Measurements from ENCODE around the gene SURF2. TPM values are rescaled to one million over a fixed set of nuclear protein-coding genes. Genes with fewer than 3 reads are reported as not detected.

Gene SURF2
- total and polyA plus RNA-seq, 4 experiments from 2014 or later, result 19.5 to 46.7 (median 24.8) TPM

- no peak overlapping the region for H3K4me3 ChIP-seq (ENCODE audit: low read length in 2 of 2)
- H3K36me3 ChIP-seq (ENCODE audit: insufficient read depth, low read length), result peaks cover 43% of the 10 kb centered on the region
- POLR2A ChIA-PET (ENCODE audit: partially characterized antibody), result interaction anchor here (1.0 to 18.1 kb wide), 2 partner anchors 18 to 163 kb away, joined by 3 to 437 read pairs; partner anchors contain the start of genes STKLD1 and SURF4
- Mint-ChIP-seq H3K4me1 (peaks cover 20 to 56% (median 35%) of the 10 kb centered on the region in 4 donors), H3K36me3 (peaks cover 33 to 59% of the 10 kb centered on the region in 2 donors), H3K27ac (peak overlapping the region in 3 of 7 donors; percentile 10 to 92 (median 80)), H3K27me3 (no peaks in the 10 kb centered on the region), H3K9me3 (no peaks in the 10 kb centered on the region), H3K4me3 (peak overlapping the region in 2 of 8 donors; percentile 10 to 39)
- DNase-seq, result peak in 1 of 5 donors; percentile 22
- intact Hi-C loops (cut with micrococcal nuclease), result no loop called here
- H3K4me1 ChIP-seq (ENCODE audit: insufficient read depth, low read length), result peaks cover 39% of the 10 kb centered on the region
- no peak overlapping the region for H3K27ac ChIP-seq (ENCODE audit: low read depth, low read length)
- no peaks in the 10 kb centered on the region for H3K9me3 ChIP-seq (ENCODE audit: control insufficient read depth in 1 of 2, low read length in 2 of 2)
- H3K27me3 ChIP-seq (ENCODE audit: insufficient read depth, low read length), result no peaks in the 10 kb centered on the region
- CTCF ChIA-PET (ENCODE audit: partially characterized antibody), result interaction anchor here (2.7 kb wide), 1 partner anchor 18 kb away, joined by 15 read pairs; no protein-coding TSS in a partner anchor
Measured at GRCh38 chr9:133352635-133353340, 3.6 kb upstream of the SURF2 start.

DNA sequence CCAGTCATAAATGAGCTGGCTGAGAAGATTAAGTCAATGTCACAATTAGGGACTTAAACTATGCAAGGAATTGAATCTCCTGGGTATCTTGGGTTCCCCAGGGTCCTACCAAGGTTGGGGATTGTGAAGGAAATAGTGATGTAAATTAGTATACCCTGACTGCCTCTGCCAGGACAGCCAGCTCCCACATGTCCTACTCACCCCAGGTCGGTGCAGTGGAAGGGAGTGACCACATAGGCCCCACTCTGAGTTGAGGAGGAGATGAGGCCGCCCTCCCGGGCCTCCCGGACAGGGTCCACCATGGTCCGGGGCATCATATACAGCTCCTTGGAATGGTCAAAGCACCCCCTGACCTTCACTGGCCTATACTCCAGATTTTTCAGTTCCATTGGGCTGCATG is 2.8 kb upstream of the SURF2 start:
- no peaks in the 10 kb centered on the region for H3K9me3 Mint-ChIP-seq
- ChIA-PET CTCF (ENCODE audit: partially characterized antibody) (no interaction called here), POLR2A (ENCODE audit: partially characterized antibody) (interaction anchor here (18.1 kb wide), 1 partner anchor 17 kb away, joined by 437 read pairs; the partner anchor contains the start of genes STKLD1 and SURF4)

GRCh38 chr9:133354766-133355165 is 1.6 kb upstream of the SURF2 start:
- H3K27ac Mint-ChIP-seq, result peak overlapping the region in 6 of 7 donors; percentile 12 to 93 (median 92)
- peak overlapping the region; percentile 76 for H3K27ac ChIP-seq (ENCODE audit: low read depth, low read length)
- POLR2A ChIA-PET (ENCODE audit: partially characterized antibody), result interaction anchor here (1.4 to 18.1 kb wide), 4 partner anchors 7 to 206 kb away, joined by 4 to 437 read pairs (median 27); partner anchors contain the start of genes MED22, REXO4, RPL7A and STKLD1
- peaks cover 0 to 1% (median 0%) of the 10 kb centered on the region in 8 donors for H3K9me3 Mint-ChIP-seq
- peaks cover 15 to 51% (median 30%) of the 10 kb centered on the region in 4 donors for H3K4me1 Mint-ChIP-seq
- no peak overlapping the region for H3K4me3 ChIP-seq (ENCODE audit: low read length in 2 of 2)
- CTCF ChIA-PET (ENCODE audit: partially characterized antibody), result interaction anchor here (1.1 to 3.9 kb wide), 3 partner anchors 11 to 18 kb away, joined by 3 to 51 read pairs (median 3); no protein-coding TSS in a partner anchor
- H3K27me3 Mint-ChIP-seq, result no peaks in the 10 kb centered on the region
- peaks cover 17 to 53% of the 10 kb centered on the region in 2 donors for H3K36me3 Mint-ChIP-seq
- peak in 1 of 5 donors; percentile 5 for DNase-seq
- peaks cover 44% of the 10 kb centered on the region for H3K36me3 ChIP-seq (ENCODE audit: insufficient read depth, low read length)
- H3K4me1 ChIP-seq (ENCODE audit: insufficient read depth, low read length), result peaks cover 38% of the 10 kb centered on the region
- no peaks in the 10 kb centered on the region for H3K9me3 ChIP-seq (ENCODE audit: control insufficient read depth in 1 of 2, low read length in 2 of 2)
- intact Hi-C loops (cut with micrococcal nuclease), result loop anchor here (5.0 kb wide), 1 partner anchor 123 kb away; the partner anchor contains the start of gene SLC2A6
- no peaks in the 10 kb centered on the region for H3K27me3 ChIP-seq (ENCODE audit: insufficient read depth, low read length)
- peak overlapping the region; percentile 23 to 92 (median 86) for H3K4me3 Mint-ChIP-seq

More for the DNA sequence above, 2.8 kb upstream of the SURF2 start:
- H3K27me3 ChIP-seq (ENCODE audit: insufficient read depth, low read length), result no peaks in the 10 kb centered on the region
- peaks cover 46% of the 10 kb centered on the region for H3K4me1 ChIP-seq (ENCODE audit: insufficient read depth, low read length)
- H3K27ac Mint-ChIP-seq, result peak overlapping the region in 3 of 7 donors; percentile 61 to 92 (median 80)
- peak overlapping the region in 1 of 8 donors; percentile 39 for H3K4me3 Mint-ChIP-seq
- peak in 1 of 5 donors; percentile 20 for DNase-seq
- H3K27me3 Mint-ChIP-seq, result no peaks in the 10 kb centered on the region
- H3K36me3 ChIP-seq (ENCODE audit: insufficient read depth, low read length), result peaks cover 43% of the 10 kb centered on the region
- H3K4me1 Mint-ChIP-seq, result peaks cover 24 to 56% (median 37%) of the 10 kb centered on the region in 4 donors
- no peak overlapping the region for H3K27ac ChIP-seq (ENCODE audit: low read depth, low read length)
- H3K9me3 ChIP-seq (ENCODE audit: control insufficient read depth in 1 of 2, low read length in 2 of 2), result no peaks in the 10 kb centered on the region
- H3K4me3 ChIP-seq (ENCODE audit: low read length in 2 of 2), result no peak overlapping the region
- peaks cover 28 to 56% of the 10 kb centered on the region in 2 donors for H3K36me3 Mint-ChIP-seq
- intact Hi-C loops (cut with micrococcal nuclease), result no loop called here

GRCh38 chr9:133355881-133356357 is 431 bp upstream of the SURF2 start:
- H3K4me1 Mint-ChIP-seq, result peaks cover 15 to 44% (median 26%) of the 10 kb centered on the region in 4 donors
- DNase-seq, result peak in 1 of 5 donors; percentile 10
- H3K36me3 ChIP-seq (ENCODE audit: insufficient read depth, low read length), result peaks cover 43% of the 10 kb centered on the region
- ChIA-PET CTCF (ENCODE audit: partially characterized antibody) (interaction anchor here (0.8 to 3.9 kb wide), 6 partner anchors 8 to 173 kb away, joined by 3 to 51 read pairs (median 4); partner anchors contain the start of genes MED22 and RPL7A), POLR2A (ENCODE audit: partially characterized antibody) (interaction anchor here (0.5 to 18.1 kb wide), 10 partner anchors 8 to 812 kb away, joined by 3 to 437 read pairs (median 4); partner anchors contain the start of genes MED22, REXO4, RPL7A and STKLD1)
- H3K27me3 Mint-ChIP-seq, result no peaks in the 10 kb centered on the region
- H3K4me1 ChIP-seq (ENCODE audit: insufficient read depth, low read length), result peaks cover 33% of the 10 kb centered on the region
- peak overlapping the region; percentile 76 for H3K27ac ChIP-seq (ENCODE audit: low read depth, low read length)
- H3K27ac Mint-ChIP-seq, result peak overlapping the region; percentile 69 to 93 (median 92)
- H3K4me3 ChIP-seq (ENCODE audit: low read length in 2 of 2), result peak overlapping the region; percentile 61 to 73
- H3K27me3 ChIP-seq (ENCODE audit: insufficient read depth, low read length), result no peaks in the 10 kb centered on the region
- H3K9me3 ChIP-seq (ENCODE audit: control insufficient read depth in 1 of 2, low read length in 2 of 2), result no peaks in the 10 kb centered on the region
- peaks cover 8 to 46% of the 10 kb centered on the region in 2 donors for H3K36me3 Mint-ChIP-seq
- intact Hi-C loops (cut with micrococcal nuclease), result loop anchor here (1.0 to 5.0 kb wide), 5 partner anchors 8 to 121 kb away; partner anchors contain the start of genes MED22, RPL7A, SLC2A6 and STKLD1
- H3K9me3 Mint-ChIP-seq, result peaks cover 0 to 2% (median 0%) of the 10 kb centered on the region in 8 donors
- H3K4me3 Mint-ChIP-seq, result peak overlapping the region; percentile 85 to 92 (median 88)

DNA sequence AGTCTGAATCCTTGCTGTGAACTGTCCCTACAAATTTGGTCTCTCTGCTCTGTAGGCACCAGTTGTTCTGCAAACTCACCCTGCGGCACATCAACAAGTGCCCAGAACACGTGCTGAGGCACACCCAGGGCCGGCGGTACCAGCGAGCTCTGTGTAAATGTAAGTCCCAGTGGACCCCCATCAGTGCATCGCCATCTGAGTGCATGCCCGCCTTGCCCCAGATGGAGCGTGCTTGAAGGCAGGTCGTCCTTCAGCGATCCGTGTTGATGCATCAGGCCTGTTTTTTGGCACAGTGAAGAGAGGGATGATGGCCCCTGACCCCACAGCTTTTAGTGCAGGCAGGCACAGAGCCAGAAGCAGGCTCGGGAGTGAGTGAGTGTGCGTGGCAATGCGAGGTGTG is 1.3 kb downstream of the SURF2 start:
- peak overlapping the region; percentile 64 to 89 (median 79) for H3K4me3 Mint-ChIP-seq
- peaks cover 0 to 2% (median 0%) of the 10 kb centered on the region in 8 donors for H3K9me3 Mint-ChIP-seq
- H3K27me3 ChIP-seq (ENCODE audit: insufficient read depth, low read length), result no peaks in the 10 kb centered on the region
- intact Hi-C loops (cut with micrococcal nuclease), result loop anchor here (2.0 to 5.0 kb wide), 2 partner anchors 21 to 120 kb away; partner anchors contain the start of genes SLC2A6 and SURF6
- H3K4me3 ChIP-seq (ENCODE audit: low read length in 2 of 2), result no peak overlapping the region
- CTCF ChIA-PET (ENCODE audit: partially characterized antibody), result interaction anchor here (0.9 to 3.9 kb wide), 7 partner anchors 9 to 171 kb away, joined by 3 to 51 read pairs (median 5); partner anchors contain the start of genes MED22 and RPL7A
- H3K27me3 Mint-ChIP-seq, result no peaks in the 10 kb centered on the region
- no peaks in the 10 kb centered on the region for H3K9me3 ChIP-seq (ENCODE audit: control insufficient read depth in 1 of 2, low read length in 2 of 2)
- peak overlapping the region; percentile 1 for H3K27ac ChIP-seq (ENCODE audit: low read depth, low read length)
- H3K4me1 ChIP-seq (ENCODE audit: insufficient read depth, low read length), result peaks cover 33% of the 10 kb centered on the region
- peaks cover 43% of the 10 kb centered on the region for H3K36me3 ChIP-seq (ENCODE audit: insufficient read depth, low read length)
- DNase-seq, result no peak
- POLR2A ChIA-PET (ENCODE audit: partially characterized antibody), result interaction anchor here (2.2 to 18.1 kb wide), 4 partner anchors 10 to 59 kb away, joined by 12 to 437 read pairs (median 27); partner anchors contain the start of genes MED22, REXO4, RPL7A and STKLD1
- peaks cover 12 to 44% of the 10 kb centered on the region in 2 donors for H3K36me3 Mint-ChIP-seq
- H3K27ac Mint-ChIP-seq, result peak overlapping the region in 6 of 7 donors; percentile 77 to 92 (median 90)
- peaks cover 14 to 44% (median 30%) of the 10 kb centered on the region in 4 donors for H3K4me1 Mint-ChIP-seq

DNA sequence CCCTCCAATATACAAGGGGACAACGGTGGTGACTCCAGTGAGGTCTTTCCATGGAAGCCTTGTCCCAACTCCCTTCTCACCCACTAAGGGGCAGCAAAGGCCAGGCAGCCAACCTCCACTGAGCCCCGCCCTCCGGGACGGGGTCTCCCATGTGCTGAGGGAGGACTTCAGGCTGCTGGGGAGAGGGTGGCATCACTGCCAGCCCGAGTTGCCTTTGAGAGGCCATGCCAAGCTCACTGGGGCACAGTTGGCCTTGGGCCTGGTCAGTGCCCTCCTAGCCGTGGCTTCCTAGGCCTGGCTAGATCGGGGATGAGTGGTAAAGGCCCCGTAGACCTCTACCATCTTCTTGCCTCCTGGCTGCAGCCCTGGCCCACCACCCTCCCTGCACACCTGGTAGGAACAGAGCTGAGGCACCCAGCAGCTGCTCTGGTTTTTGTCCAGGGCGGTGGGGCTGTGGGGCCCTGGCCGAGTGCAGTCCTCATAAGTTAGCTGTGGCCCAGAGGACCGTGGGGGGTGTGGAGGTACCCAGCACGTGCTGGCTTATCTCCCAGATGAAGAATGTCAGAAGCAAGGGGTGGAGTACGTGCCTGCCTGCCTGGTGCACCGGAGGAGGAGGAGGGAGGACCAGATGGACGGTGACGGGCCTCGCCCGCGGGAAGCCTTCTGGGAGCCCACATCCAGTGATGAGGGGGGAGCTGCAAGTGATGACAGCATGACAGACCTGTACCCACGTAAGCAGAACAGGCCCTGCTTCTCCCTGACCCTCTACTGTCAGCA is 3.2 kb downstream of the SURF2 start:
- intact Hi-C loops (cut with micrococcal nuclease), result loop anchor here (5.0 kb wide), 1 partner anchor 118 kb away; the partner anchor contains the start of gene SLC2A6
- DNase-seq, result peak in 1 of 5 donors; percentile 39
- H3K4me1 Mint-ChIP-seq, result peaks cover 16 to 41% (median 30%) of the 10 kb centered on the region in 4 donors
- no peaks in the 10 kb centered on the region for H3K27me3 ChIP-seq (ENCODE audit: insufficient read depth, low read length)
- POLR2A ChIA-PET (ENCODE audit: partially characterized antibody), result interaction anchor here (1.3 to 18.1 kb wide), 3 partner anchors 11 to 329 kb away, joined by 3 to 437 read pairs (median 7); partner anchors contain the start of genes GTF3C5, MED22, RPL7A and STKLD1
- no peaks in the 10 kb centered on the region for H3K9me3 ChIP-seq (ENCODE audit: control insufficient read depth in 1 of 2, low read length in 2 of 2)
- H3K4me3 ChIP-seq (ENCODE audit: low read length in 2 of 2), result no peak overlapping the region
- peak overlapping the region in 3 of 8 donors; percentile 59 to 81 (median 59) for H3K4me3 Mint-ChIP-seq
- H3K27me3 Mint-ChIP-seq, result no peaks in the 10 kb centered on the region
- H3K9me3 Mint-ChIP-seq, result peaks cover 0 to 2% (median 0%) of the 10 kb centered on the region in 8 donors
- CTCF ChIA-PET (ENCODE audit: partially characterized antibody), result interaction anchor here (1.1 to 3.7 kb wide), 2 partner anchors 12 to 47 kb away, joined by 4 to 20 read pairs; no protein-coding TSS in a partner anchor
- peak overlapping the region in 6 of 7 donors; percentile 23 to 85 (median 54) for H3K27ac Mint-ChIP-seq
- peaks cover 51% of the 10 kb centered on the region for H3K36me3 ChIP-seq (ENCODE audit: insufficient read depth, low read length)
- H3K36me3 Mint-ChIP-seq, result peaks cover 17 to 51% of the 10 kb centered on the region in 2 donors
- no peak overlapping the region for H3K27ac ChIP-seq (ENCODE audit: low read depth, low read length)
- peaks cover 33% of the 10 kb centered on the region for H3K4me1 ChIP-seq (ENCODE audit: insufficient read depth, low read length)
